GM12873 (cell line): ENCODE data around the gene PLA2G5.

ENCODE experiments used
- TF ChIP-seq, protein P1 (sequence below): IDR thresholded peaks from 2 replicates; pipeline ENCODE4 v1.5.1; 2012; ENCODE audit warnings: low read depth, mild to moderate bottlenecking, moderate library complexity, low read length, control low read depth; ENCODE audit not compliant: insufficient read depth; ENCODE audit errors: missing control alignments

The PLA2G5 gene

GRCh38 chr1:20079661-20080305 is 9.8 kb downstream of the PLA2G5 start:
- TF ChIP-seq, protein P1, sequence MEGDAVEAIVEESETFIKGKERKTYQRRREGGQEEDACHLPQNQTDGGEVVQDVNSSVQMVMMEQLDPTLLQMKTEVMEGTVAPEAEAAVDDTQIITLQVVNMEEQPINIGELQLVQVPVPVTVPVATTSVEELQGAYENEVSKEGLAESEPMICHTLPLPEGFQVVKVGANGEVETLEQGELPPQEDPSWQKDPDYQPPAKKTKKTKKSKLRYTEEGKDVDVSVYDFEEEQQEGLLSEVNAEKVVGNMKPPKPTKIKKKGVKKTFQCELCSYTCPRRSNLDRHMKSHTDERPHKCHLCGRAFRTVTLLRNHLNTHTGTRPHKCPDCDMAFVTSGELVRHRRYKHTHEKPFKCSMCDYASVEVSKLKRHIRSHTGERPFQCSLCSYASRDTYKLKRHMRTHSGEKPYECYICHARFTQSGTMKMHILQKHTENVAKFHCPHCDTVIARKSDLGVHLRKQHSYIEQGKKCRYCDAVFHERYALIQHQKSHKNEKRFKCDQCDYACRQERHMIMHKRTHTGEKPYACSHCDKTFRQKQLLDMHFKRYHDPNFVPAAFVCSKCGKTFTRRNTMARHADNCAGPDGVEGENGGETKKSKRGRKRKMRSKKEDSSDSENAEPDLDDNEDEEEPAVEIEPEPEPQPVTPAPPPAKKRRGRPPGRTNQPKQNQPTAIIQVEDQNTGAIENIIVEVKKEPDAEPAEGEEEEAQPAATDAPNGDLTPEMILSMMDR, result no peak

- TF ChIP-seq, protein P1, result no peak
These were observed 10.7 kb downstream of the PLA2G5 start for GRCh38 chr1:20080441-20081352.

GRCh38 chr1:20081353-20081810 is 11.4 kb downstream of the PLA2G5 start:
- TF ChIP-seq, protein P1, result no peak

- TF ChIP-seq, protein P1, result no peak
These were observed 12.8 kb downstream of the PLA2G5 start for GRCh38 chr1:20082772-20083171.

DNA sequence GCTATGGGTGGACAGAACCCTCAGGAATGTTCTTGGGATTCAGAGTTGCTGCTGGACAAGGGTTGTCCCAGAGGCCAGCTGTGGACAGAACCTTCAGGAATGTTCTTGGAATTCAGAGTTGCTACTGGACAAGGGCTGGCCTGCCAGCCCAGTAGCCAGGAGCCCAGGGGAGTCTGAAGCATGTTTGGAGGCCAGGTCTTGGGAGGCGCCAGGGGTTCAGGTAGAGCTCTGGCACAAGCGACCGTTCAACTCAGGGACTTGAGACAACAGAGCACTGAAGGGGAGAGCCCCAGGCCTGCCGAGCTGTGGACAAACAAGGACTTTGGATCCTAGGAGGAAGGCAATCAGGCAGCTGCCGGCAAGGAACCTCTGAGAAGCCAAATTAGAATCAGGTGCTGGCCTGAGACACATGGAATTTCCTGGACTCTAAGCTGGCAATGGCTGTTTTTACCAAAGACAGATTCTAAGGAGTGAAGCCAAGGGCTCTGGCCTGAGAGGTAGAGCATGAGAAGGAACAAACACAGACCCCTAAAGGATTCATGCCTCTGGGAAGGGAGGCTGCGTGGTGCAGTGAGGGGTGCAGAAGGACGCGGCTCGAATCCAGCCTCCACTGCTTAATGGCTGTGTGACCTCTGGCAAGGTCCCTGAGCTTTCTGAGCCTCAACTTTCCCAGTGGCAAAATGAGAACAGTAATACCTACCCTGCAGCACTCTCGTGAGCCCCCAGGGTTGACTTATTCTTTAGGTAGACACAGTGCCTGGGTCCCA is 13.4 kb downstream of the PLA2G5 start:
- TF ChIP-seq, protein P1, result no peak

- TF ChIP-seq, protein P1, result no peak
These were observed 16.8 kb downstream of the PLA2G5 start for GRCh38 chr1:20086800-20087199.
